Epidermal melanocyte (primary cell): Measurements from ENCODE around the gene ZNRF1.
"Not testable (repeated sequence)": the region's sequence is repeated elsewhere in the genome, so short reads cannot be mapped to it uniquely, and the experiment has no call there.

Experiments
- DNase-seq: peaks from one replicate; pipeline ENCODE4 v3.0.0; 2011; ENCODE audit warnings: low spot score; ENCODE audit not compliant: insufficient read length

ZNRF1 gene

GRCh38 chr16:75111961-75112733 is 113.3 kb downstream of the ZNRF1 start:
- no peak for DNase-seq

DNA sequence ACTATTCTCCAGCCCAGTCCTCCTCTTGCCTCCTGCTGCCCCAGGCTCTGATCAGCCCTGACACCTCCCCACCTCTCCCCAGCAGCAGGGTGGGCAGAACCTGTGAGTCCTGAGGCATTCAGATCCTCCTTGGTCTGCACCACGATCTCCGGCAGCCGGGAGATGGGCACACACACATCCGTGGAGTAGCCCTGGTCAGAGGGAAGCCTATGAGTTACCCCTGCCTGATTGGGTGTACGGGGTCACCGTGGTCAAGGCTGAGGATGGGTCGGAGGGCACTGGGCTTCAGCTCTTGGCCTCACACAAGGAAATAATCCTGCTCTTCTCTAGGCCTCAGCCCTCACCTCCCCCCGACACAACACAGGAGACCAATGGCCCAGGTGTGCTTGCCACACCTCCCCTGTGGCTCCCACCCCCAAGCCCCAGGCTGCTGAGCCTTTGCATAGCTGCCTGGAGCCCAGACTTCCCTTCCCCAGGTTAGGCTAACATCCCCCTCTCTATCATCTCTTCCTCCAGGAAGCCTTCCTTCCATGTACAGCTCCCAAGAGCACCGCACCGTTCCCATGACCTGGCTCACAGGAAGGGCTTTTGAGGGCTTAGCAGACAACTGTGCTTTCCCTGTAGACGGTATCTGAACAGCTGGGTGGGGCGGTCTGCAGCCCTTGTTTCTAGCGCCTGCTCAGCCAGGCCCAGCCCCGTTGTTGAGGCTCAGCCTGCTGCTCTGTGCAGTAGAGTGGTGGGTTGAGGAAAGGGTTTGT is 114.1 kb downstream of the ZNRF1 start:
- no peak for DNase-seq

- DNase-seq: no peak
Observed at GRCh38 chr16:75113541-75114121, 114.8 kb downstream of the ZNRF1 start.

GRCh38 chr16:75114179-75114945 is 115.5 kb downstream of the ZNRF1 start:
- no peak for DNase-seq

DNA sequence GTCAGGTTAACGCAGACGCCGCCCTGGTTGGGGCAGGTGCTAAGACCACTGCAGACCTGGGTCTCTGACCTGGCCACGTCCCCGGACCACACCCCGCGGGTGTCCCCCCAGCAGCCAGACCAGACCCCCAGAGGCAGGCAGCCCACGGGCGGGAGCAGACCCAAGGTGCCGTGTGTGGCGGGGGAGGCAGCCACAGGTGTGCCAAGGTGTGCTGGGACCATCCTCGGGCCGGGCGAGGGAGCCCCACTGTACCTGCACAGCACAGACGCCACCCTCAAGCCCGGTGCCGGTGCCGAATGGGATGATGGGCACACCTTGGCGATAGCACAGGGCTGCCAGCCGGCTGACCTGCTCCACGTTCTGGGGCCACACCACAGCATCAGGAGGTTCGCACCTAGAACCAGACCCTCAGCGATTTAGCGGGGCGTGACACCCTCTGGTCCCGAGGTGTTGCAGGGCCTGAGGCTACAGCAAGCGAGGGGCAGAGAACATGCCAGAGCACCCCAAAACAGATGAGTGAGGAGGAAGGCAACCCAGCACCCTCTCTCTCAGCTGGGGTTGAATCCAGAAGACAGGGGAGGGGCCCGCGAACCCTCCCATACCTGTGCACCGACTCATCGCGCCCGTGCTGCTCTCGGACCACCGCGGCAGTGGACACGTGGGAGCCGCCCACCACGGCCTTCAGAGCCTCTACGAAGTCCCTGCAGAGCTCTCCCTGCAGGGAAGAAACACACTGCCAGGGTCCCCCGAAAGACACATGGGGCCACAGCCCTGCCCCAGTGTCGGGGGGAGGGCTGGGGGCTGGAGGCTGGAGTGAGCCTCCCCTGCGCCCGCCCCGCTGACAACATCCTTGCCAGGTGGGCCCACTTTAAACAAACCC is 116.4 kb downstream of the ZNRF1 start:
- DNase-seq: no peak

GRCh38 chr16:75116081-75116910 is 117.5 kb downstream of the ZNRF1 start, which contains the start of gene LDHD:
Gene LDHD (minus strand): TSS chr16:75116780. CDS start chr16:75116720, 60 bp downstream.
- DNase-seq: peak; percentile 57

DNA sequence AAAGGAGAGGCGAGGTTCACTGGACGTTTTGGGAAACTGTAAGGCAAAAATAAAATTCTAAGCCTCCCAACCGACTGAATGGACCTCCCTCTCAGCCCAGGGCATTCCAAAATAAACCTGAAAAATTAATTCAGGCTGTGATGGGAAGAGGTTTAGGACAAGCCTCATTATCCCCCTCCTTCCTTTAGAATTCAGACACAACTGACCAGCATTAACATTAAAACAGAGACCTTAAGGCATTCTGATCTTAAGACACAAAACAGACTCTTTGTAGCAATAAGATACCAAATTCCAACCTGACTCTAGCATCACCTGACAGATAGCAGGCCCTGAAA is 118.1 kb downstream of the ZNRF1 start:
- no peak for DNase-seq

GRCh38 chr16:75118943-75119539 is 120.2 kb downstream of the ZNRF1 start:
- no peak for DNase-seq

GRCh38 chr16:75120253-75120652 is 121.4 kb downstream of the ZNRF1 start:
- DNase-seq: no peak

GRCh38 chr16:75121949-75122568 is 123.2 kb downstream of the ZNRF1 start:
- no peak for DNase-seq

DNA sequence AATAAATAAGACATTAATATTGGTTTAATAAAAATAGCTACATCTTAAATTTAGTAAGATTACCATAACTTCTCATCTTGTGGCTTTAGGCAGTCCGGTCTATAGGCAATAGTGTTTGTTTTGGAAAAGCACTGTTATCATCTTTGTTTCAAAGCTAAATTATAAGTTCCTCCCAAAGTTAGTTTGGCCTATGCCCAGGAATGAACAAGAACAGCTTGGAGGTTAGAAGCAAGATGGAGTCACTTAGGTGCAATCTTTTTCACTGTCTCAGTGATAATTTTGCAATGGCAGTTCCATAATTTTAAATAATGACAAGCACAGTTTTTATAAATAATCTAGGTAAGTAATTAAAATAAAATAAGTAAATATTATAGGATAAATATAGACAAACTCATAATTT is 123.8 kb downstream of the ZNRF1 start:
- no peak for DNase-seq

DNA sequence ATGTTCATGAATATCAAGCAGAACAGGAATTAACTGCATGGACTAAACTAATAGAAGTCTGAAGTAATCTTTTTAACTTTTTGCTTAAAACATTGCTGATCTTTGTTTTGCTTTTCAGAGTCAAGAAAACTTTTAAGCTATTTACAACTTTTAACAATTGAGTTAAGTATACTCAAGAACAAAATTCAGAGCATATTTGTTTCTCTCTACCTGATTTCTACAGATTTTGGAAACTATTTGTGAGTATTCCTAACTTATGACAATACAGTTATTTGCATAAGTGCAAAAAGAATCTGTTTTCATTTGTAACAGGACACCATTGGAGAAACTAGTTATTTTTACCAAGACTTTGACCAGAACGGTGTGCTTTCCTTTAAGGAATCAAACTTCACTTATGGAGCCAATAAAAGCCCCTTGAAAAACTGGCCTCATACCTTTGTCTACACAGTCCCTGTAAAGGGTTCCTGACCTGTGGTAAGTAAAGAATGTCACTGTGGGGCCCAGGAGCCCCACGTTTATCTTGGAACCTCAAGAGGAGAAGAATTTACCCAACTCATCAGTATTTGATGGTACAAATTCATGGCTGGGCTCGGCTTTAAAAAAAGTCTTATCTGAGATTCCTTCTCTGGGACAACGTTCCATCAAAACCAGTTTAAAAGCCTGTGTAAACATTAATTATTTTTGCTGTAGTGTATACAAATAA is 129.0 kb downstream of the ZNRF1 start:
- DNase-seq: no peak

- DNase-seq: not testable (repeated sequence)
Observed at GRCh38 chr16:75129421-75130149, 130.8 kb downstream of the ZNRF1 start.

DNA sequence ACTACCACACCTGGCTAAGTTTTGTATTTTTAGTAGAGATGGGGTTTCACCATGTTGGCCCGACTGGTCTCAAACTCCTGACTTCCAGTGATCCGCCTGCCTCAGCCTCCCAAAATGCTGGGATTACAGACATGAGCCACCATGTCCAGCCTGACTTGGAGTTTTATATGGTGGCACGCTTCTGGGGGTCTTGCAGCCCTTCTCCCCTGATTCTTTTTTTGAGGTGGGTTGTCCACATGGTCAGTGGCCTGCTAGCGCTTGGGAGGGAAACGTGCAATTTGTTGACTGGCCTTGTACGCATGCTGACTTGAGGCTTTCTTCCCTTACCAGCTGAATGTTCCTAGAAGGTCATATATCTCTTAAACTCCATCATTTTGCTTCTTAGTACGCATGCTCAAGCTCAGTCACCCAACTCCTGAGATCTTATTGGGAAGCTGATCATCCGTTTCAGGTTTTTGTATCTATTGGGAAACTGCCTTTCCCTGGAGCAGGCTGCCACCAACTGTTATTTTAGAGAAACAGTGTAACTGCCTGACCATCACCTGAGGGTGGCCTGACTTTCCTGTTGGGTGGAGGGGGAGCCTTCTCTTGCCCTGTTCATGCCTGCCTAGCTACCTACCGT is 131.4 kb downstream of the ZNRF1 start:
- DNase-seq: no peak

DNA sequence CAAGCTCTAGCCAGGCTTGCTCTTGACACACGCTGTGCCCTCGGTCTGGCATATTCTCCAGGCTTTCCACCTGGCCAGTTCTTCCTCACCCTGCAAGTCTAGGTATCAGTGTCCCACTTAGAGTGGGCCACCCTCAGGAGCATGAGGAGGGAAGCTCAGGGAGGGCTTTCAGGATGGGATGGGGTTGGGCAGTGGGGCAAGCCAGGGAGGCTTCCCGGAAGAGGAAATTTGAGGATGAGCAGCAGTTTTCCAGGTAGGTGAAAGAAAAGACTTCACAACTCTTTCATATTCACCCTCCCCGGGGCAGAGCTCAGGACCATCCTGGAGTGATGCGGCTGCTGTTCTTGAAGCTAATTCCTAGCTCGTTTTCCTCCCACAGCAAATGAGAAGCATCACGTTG is 132.3 kb downstream of the ZNRF1 start:
- no peak for DNase-seq

DNA sequence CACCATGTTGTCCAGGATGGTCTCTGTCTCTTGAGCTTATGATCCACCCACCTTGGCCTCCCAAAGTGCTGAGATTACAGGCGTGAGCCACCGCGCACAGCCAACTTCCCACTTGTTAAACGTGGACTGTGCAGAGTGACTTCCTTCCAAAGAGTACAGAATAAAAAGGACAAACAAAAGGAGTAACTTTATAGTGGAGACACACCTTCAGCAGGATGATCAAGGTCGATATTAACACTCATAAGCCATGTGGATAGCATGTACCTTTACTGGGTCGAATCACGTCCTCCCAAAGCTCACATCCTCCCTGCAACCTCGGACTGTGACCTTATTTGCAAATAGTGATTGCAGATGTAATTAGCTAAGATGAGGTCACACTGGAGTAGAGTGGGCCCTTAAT is 139.4 kb downstream of the ZNRF1 start:
- DNase-seq: no peak

DNA sequence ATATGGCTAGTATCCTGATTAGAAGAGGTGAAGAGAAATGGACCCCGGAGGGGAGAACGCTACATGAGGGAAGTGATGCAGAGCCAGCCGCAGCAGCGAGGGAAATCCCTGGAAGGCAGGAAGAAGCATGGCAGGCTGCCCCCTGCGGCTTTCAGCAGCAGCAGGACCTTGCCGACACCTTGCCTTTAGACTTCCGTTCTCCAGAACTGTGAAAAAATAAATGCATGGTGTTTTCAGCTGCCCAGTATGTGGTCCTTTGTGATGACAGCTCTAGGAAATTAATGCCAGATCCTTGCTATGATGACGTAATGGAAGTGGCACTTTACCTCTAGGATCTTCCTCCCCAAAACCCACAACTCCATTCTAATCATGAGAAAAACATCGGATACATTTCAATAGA is 139.8 kb downstream of the ZNRF1 start:
- DNase-seq: no peak
